Stimulated activated CD4-positive, alpha-beta T cell treated with anti-CD3 and anti-CD28 coated beads, TNF-alpha, amount 100 ng/mL, for 4 hours (primary cell): ENCODE measurements around the gene RNF224.

Experiments used
- DNase-seq, 3 experiments: peaks; one replicate each; pipeline ENCODE4 v3.0.0-alpha.2; 2020; ENCODE audit warnings: low read depth in 3 of 3

RNF224 gene

DNA sequence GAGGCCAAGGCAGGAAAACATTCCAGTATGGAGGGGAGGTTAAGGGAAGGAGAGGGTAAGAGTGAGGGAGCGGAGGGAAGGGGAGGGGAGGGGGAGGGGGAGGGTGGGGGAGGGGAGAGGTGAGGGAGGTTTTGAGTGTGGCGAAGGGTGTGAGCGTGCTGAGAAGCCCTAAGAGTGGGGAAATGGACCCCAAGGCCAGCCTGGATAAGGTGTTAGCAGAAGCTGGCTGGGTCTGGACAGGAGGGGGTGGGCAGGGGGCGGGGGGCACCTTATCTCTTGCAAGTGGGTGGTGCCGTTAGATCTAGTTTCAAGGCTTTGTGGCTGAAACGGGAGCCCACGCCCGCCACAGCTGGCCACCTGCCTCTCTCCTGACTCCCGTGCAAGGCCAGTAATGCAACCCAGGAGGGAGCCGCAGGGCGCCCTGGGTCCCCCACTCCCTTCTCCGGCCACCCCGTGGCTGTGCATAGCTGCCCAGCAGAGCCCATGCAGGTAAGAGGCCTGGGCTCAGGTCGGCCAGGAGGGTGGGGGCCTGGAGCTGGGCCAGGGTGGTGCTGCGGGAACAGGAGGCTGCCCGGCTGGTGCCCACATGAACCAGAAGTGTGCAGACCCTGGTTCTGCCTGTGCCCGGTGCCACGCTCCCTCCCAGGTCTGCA, 677 bp downstream of the RNF224 start:
- no peak for DNase-seq

- DNase-seq = no peak
Measured at GRCh38 chr9:137228506-137228967, 1.2 kb downstream of the RNF224 start.

DNA sequence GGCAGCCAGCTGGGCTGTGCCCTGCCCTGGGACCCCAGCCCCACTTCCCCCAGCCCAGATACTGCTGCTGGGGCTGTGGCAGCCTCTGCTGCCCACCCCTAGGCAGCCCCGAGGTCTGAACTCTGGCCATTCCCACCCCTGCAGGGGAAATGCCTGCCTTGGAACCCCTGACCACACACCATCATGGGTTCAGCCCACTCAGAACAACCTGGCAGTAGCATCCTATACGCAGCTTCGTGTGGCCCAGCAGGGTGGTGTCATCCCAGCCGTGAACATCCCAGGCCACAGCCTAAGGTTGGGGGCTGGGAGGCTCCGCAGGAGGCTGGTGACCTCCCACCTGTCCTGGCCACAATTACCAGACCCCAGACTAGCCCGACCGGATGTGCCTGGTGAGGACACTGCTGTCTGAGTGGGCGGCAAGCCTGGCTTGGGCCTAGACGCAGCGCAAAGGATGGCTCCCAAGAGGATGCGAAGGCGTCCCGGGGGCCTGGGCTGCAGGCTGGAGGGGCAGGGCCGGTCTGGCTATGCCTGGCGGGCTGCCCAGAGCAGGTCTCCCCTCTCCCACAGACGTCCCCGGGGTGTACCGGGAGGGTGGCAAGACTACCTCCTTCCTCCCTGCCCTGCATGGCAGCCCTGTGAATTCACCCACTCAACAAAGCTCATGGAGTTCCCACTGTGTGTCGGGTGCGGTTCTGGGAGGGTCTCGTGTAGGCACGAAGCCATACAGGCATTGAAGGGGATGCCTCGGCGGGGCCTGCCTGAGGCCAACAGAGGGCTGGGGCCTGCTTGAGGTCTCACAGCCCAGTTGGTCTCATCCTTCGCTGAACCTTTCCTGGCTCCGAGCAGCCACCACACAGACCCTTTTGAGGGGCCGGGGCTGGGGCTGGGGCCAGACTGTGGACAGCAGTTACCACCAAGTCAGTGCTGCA, 1.9 kb downstream of the RNF224 start:
- no peak for DNase-seq

- DNase-seq = no peak
Measured at GRCh38 chr9:137229903-137230704, 2.8 kb downstream of the RNF224 start.

- DNase-seq = no peak
Measured at GRCh38 chr9:137230705-137231371, 3.5 kb downstream of the RNF224 start, which contains the start of gene SLC34A3. Gene SLC34A3, plus strand, starts transcription at chr9:137230901. Its CDS starts 802 bp downstream, at chr9:137231703.

DNA sequence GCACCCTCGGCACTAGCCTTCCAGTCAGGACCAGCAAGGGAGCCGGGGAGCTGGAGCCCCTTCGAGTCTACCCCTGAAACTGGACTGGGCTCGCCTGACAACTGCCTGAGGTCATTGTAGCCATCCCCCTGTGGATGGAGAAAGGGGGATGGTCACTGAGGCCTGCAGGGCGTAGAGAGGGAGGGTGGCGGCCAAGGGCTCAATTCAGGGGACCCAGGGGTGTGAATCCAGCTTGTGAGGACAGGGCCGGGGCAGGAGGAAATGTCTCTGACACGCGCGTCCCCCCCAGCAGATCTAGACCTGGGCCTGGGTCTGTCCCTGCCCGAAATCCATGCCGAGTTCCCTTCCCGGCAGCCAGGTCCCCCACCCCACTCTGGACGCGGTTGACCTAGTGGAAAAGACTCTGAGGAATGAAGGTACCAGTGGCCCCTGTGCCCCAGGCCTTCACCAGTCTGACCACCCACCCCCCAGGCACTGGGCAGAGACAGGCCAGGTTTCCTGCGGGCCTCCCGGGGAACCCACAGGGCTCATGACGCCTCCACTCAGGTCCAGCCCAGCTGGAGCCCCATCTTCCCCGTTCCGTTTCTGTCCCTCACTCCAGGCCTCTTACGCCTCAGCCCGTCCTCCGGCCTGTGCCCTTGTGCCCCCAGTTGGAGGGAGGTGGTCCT, 4.2 kb downstream of the RNF224 start:
- no peak for DNase-seq

GRCh38 chr9:137232101-137232500, 4.8 kb downstream of the RNF224 start:
- no peak for DNase-seq

DNA sequence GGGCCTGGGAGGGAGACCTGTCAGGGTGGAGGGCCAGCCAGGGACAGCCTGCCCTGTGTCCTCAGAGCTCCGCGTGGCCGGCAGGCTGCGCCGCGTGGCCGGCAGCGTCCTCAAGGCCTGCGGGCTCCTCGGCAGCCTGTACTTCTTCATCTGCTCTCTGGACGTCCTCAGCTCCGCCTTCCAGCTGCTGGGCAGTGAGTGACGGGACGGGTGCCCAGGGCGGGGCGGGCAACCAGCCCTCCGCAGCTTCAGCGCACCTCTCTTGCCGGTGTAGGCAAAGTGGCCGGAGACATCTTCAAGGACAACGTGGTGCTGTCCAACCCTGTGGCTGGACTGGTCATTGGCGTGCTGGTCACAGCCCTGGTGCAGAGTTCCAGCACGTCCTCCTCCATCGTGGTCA, 5.2 kb downstream of the RNF224 start:
- DNase-seq = no peak

DNA sequence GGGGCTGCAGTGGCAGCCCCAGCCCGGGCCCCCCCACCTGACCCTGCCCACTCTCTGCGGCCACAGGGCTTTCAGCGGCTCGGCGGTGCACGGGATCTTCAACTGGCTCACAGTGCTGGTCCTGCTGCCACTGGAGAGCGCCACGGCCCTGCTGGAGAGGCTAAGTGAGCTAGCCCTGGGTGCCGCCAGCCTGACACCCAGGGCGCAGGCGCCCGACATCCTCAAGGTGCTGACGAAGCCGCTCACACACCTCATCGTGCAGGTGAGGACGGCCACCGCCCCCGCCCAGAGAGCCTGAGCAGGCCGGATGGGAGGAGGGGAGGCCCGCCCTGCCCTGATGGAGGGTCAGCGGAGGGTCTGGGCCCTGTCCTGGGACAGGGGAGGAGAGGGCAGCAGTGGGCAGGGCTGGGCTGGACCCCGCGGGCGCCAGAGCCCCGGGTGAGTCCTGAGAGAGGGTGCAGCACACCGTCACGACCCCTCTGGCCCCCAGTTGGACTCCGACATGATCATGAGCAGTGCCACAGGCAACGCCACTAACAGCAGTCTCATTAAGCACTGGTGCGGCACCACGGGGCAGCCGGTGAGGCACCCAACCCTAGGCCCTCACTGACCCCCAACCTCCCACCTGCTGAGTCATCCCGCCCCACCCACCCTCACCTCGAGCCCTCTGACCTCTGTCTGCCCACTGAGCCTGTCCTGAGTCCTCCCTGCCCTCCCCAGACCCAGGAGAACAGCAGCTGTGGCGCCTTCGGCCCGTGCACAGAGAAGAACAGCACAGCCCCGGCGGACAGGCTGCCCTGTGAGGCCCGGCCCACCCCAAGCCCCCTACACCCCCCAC, 6.1 kb downstream of the RNF224 start:
- DNase-seq = no peak

GRCh38 chr9:137234055-137234697, 6.9 kb downstream of the RNF224 start:
- DNase-seq = no peak

- DNase-seq = no peak
Measured at GRCh38 chr9:137234758-137235423, 7.6 kb downstream of the RNF224 start.

DNA sequence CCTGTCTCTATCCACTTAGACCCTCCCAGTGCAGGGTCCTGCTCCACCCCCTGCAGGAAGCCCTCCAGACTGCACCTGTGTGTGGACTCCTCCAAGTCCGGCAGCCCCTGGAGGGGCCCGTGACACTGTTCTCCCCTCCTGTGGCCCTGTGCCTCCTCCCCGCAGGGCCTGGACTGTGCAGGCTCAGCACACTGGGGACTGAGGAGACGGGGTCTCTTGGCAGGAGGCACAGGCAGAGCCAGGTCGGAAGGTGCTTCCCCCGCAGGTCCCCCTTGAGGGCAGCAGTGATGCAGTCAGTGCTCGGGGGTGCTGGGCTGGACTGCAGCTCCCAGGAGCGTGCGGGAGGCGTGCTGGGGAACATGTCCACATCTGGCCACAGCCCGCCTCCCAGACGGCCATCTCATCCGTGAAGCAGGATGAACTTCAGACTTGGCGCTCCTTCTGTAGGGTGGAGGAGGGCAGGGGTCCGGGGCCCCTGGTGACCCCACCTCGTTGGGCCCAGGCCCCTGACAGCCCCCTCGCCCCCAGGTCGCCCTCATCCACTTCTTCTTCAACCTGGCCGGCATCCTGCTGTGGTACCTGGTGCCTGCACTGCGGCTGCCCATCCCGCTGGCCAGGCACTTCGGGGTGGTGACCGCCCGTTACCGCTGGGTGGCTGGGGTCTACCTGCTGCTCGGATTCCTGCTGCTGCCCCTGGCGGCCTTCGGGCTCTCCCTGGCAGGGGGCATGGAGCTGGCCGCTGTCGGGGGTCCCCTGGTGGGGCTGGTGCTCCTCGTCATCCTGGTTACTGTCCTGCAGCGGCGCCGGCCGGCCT, 8.3 kb downstream of the RNF224 start:
- DNase-seq = no peak

- DNase-seq = peak; percentile 84 to 90 (median 86)
Measured at GRCh38 chr9:137236238-137236935, 9.1 kb downstream of the RNF224 start.

GRCh38 chr9:137236936-137237421, 9.7 kb downstream of the RNF224 start:
- DNase-seq = no peak

- no peak for DNase-seq
Measured at GRCh38 chr9:137237759-137238726, 10.7 kb downstream of the RNF224 start.
